D721Med (cell line): Measurements from ENCODE around the gene KLHL15.

ENCODE experiments used
- DNase-seq: peaks from one replicate; pipeline ENCODE4 v3.0.0; 2011; ENCODE audit warnings: low spot score; ENCODE audit not compliant: insufficient read length
- FAIRE-seq: peaks from 2 replicates; lab custom pipeline; 2011; peaks lifted over from hg19 to GRCh38; lab: Jason Lieb, UNC
- TF ChIP-seq, protein P1 (sequence below): IDR thresholded peaks from 2 replicates; pipeline ENCODE4 v1.5.1; 2012; ENCODE audit warnings: mild to moderate bottlenecking, control low read depth; ENCODE audit not compliant: insufficient read depth; ENCODE audit errors: missing control alignments

Gene KLHL15

GRCh38 chrX:23935106-23935505 lies 91.9 kb downstream of the KLHL15 start:
- TF ChIP-seq, protein P1, sequence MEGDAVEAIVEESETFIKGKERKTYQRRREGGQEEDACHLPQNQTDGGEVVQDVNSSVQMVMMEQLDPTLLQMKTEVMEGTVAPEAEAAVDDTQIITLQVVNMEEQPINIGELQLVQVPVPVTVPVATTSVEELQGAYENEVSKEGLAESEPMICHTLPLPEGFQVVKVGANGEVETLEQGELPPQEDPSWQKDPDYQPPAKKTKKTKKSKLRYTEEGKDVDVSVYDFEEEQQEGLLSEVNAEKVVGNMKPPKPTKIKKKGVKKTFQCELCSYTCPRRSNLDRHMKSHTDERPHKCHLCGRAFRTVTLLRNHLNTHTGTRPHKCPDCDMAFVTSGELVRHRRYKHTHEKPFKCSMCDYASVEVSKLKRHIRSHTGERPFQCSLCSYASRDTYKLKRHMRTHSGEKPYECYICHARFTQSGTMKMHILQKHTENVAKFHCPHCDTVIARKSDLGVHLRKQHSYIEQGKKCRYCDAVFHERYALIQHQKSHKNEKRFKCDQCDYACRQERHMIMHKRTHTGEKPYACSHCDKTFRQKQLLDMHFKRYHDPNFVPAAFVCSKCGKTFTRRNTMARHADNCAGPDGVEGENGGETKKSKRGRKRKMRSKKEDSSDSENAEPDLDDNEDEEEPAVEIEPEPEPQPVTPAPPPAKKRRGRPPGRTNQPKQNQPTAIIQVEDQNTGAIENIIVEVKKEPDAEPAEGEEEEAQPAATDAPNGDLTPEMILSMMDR, result no peak
- FAIRE-seq (no peak), DNase-seq (no peak)
